Activated naive CD4-positive, alpha-beta T cell treated with anti-CD3 and anti-CD28 coated beads, Interleukin-2, amount 50 U/mL, for 16 hours (primary cell): ENCODE measurements around the gene IST1.
"Not testable (repeated sequence)": the region's sequence is repeated elsewhere in the genome, so short reads cannot be mapped to it uniquely, and the experiment has no call there.

Source experiments
- DNase-seq: peaks from one replicate; pipeline ENCODE4 v3.0.0-alpha.2; 2020

IST1 gene

GRCh38 chr16:71882505-71883167 lies 12.7 kb upstream of the IST1 start:
- DNase-seq = peak; percentile 70

- peak; percentile 62 for DNase-seq
These were observed 12.0 kb upstream of the IST1 start for GRCh38 chr16:71883168-71883848.

- DNase-seq = peak; percentile 73
These were observed 11.3 kb upstream of the IST1 start, which contains the start of gene ZNF821 for GRCh38 chr16:71883849-71884638. TSS of gene ZNF821 (minus strand) at chr16:71884182. CDS start at chr16:71879946, 4,236 bp downstream.

GRCh38 chr16:71885261-71885650 lies 10.1 kb upstream of the IST1 start:
- DNase-seq = no peak

GRCh38 chr16:71889147-71889546 lies 6.2 kb upstream of the IST1 start:
- DNase-seq = no peak

GRCh38 chr16:71893888-71894228 lies 1.5 kb upstream of the IST1 start:
- DNase-seq = no peak

- DNase-seq = peak; percentile 22
These were observed 956 bp upstream of the IST1 start for GRCh38 chr16:71894229-71894920.

GRCh38 chr16:71895679-71896365 lies 491 bp downstream of the IST1 start:
- DNase-seq = no peak

- DNase-seq = no peak
These were observed 1.5 kb downstream of the IST1 start for GRCh38 chr16:71896764-71897368.

GRCh38 chr16:71899171-71899570 lies 3.8 kb downstream of the IST1 start:
- DNase-seq = no peak

GRCh38 chr16:71902656-71903365 lies 7.5 kb downstream of the IST1 start:
- no peak for DNase-seq

- DNase-seq = no peak
These were observed 8.3 kb downstream of the IST1 start for GRCh38 chr16:71903608-71904007.

- DNase-seq = no peak
These were observed 8.9 kb downstream of the IST1 start for GRCh38 chr16:71904239-71904638.

GRCh38 chr16:71905765-71906164 lies 10.4 kb downstream of the IST1 start:
- not testable (repeated sequence) for DNase-seq

- no peak for DNase-seq
These were observed 15.8 kb downstream of the IST1 start for GRCh38 chr16:71911121-71911520.

GRCh38 chr16:71912534-71913275 lies 17.4 kb downstream of the IST1 start:
- no peak for DNase-seq

GRCh38 chr16:71914802-71915201 lies 19.5 kb downstream of the IST1 start:
- no peak for DNase-seq

- DNase-seq = no peak
These were observed 20.0 kb downstream of the IST1 start for GRCh38 chr16:71915350-71915749.

- no peak for DNase-seq
These were observed 21.1 kb downstream of the IST1 start for GRCh38 chr16:71916397-71916920.

GRCh38 chr16:71917900-71918299 lies 22.6 kb downstream of the IST1 start:
- no peak for DNase-seq

GRCh38 chr16:71919035-71919434 lies 23.7 kb downstream of the IST1 start:
- DNase-seq = no peak
